Suprapubic skin (tissue), 4 donors: ENCODE measurements around the gene MYBPC1. TPM values are rescaled to one million over a fixed set of nuclear protein-coding genes. Genes with fewer than 3 reads are reported as not detected.

Experiments used
- DNase-seq, 2 donors: peaks; one replicate each; pipeline ENCODE4 v3.0.0-alpha.2; 2019; ENCODE audit warnings: low spot score in 2 of 2
- H3K27ac ChIP-seq: fragments of 200-600 bp; sonication (generic); one replicate; pipeline ENCODE4 v1.5.1; 2019
- H3K27me3 ChIP-seq: fragments of 200-600 bp; sonication (generic); one replicate; pipeline ENCODE4 v1.5.1; 2019
- H3K36me3 ChIP-seq: fragments of 200-600 bp; sonication (generic); one replicate; pipeline ENCODE4 v1.5.1; 2019
- H3K4me1 ChIP-seq: fragments of 200-600 bp; sonication (generic); one replicate; pipeline ENCODE4 v1.5.1; 2019
- H3K4me3 ChIP-seq: fragments of 200-600 bp; sonication (generic); one replicate; pipeline ENCODE4 v1.5.1; 2019; ENCODE audit warnings: mild to moderate bottlenecking
- H3K9me3 ChIP-seq: fragments of 200-600 bp; sonication (generic); one replicate; pipeline ENCODE4 v1.5.1; 2019
- EP300 ChIP-seq: sonication (generic); formaldehyde crosslinking; IDR thresholded peaks from one replicate; pipeline ENCODE4 v1.6.1; 2017; ENCODE audit warnings: antibody characterized with exemption
- POLR2A ChIP-seq, 2 donors: fragments of 450-650 bp; IDR thresholded peaks; one replicate each; pipeline ENCODE4 v1.6.1; 2017; ENCODE audit warnings: antibody characterized with exemption in 2 of 2, mild to moderate bottlenecking in 2 of 2, moderate library complexity in 2 of 2
- POLR2AphosphoS5 ChIP-seq, 3 donors: sonication (generic); formaldehyde crosslinking; IDR thresholded peaks; one replicate each; pipeline ENCODE4 v1.6.1; 2017; ENCODE audit warnings: antibody characterized with exemption in 3 of 3
- WGBS: methylation state at CpG from one replicate; pipeline ENCODE4 v1.1.5; 2018; 5-methylcytosine and 5-hydroxymethylcytosine counted together
- total RNA-seq, 4 donors: library from RNA; depleted of rRNA; stranded (reverse); fragments of >200 nt; gene quantifications; one replicate each; pipeline ENCODE4 v1.1.0, GENCODE V29; 2016
- TF ChIP-seq, protein P1 (sequence below), 2 donors: fragments of 200-600 bp in 1 of 2; fragments of 450-650 bp in 1 of 2; sonication (generic) in 1 of 2; IDR thresholded peaks; one replicate each; pipeline ENCODE4 v1.5.1; 2016 to 2019; ENCODE audit warnings: antibody characterized with exemption in 2 of 2, mild to moderate bottlenecking in 1 of 2, moderate library complexity in 1 of 2

MYBPC1 gene
- total RNA-seq, 4 donors from 2014 or later = 2.1 to 11.9 (median 7.0) TPM

DNA sequence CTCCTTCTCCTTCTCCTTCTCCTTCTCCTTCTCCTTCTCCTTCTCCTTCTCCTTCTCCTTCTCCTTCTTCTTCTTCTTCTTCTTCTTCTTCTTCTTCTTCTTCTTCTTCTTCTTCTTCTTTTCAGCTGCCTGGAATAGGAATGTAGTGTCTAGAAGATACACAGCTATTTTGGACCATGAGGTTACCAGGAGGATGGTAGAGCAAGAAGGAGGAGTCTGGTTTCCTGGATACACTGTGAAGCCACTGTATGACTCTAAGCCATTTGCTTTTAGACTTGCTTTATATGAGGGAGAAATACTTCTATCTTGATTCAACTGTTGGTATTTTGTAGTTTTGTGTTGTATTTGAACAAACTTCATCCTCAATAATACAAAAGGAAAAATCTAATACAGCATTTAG lies 3.0 kb upstream of the MYBPC1 start:
- H3K36me3 ChIP-seq = no peaks in the 10 kb centered on the region
- H3K9me3 ChIP-seq = no peaks in the 10 kb centered on the region
- no peak overlapping the region for H3K27ac ChIP-seq
- no peaks in the 10 kb centered on the region for H3K27me3 ChIP-seq
- no peak for TF ChIP-seq POLR2A (IDR thresholded peaks at IDR 0.05)
- no peak for TF ChIP-seq POLR2AphosphoS5 (IDR thresholded peaks at IDR 0.05)
- TF ChIP-seq, protein P1, sequence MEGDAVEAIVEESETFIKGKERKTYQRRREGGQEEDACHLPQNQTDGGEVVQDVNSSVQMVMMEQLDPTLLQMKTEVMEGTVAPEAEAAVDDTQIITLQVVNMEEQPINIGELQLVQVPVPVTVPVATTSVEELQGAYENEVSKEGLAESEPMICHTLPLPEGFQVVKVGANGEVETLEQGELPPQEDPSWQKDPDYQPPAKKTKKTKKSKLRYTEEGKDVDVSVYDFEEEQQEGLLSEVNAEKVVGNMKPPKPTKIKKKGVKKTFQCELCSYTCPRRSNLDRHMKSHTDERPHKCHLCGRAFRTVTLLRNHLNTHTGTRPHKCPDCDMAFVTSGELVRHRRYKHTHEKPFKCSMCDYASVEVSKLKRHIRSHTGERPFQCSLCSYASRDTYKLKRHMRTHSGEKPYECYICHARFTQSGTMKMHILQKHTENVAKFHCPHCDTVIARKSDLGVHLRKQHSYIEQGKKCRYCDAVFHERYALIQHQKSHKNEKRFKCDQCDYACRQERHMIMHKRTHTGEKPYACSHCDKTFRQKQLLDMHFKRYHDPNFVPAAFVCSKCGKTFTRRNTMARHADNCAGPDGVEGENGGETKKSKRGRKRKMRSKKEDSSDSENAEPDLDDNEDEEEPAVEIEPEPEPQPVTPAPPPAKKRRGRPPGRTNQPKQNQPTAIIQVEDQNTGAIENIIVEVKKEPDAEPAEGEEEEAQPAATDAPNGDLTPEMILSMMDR (IDR thresholded peaks at IDR 0.05) = no peak
- TF ChIP-seq EP300 = no peak
- DNase-seq = no peak
- no peaks in the 10 kb centered on the region for H3K4me1 ChIP-seq
- H3K4me3 ChIP-seq = no peak overlapping the region

DNA sequence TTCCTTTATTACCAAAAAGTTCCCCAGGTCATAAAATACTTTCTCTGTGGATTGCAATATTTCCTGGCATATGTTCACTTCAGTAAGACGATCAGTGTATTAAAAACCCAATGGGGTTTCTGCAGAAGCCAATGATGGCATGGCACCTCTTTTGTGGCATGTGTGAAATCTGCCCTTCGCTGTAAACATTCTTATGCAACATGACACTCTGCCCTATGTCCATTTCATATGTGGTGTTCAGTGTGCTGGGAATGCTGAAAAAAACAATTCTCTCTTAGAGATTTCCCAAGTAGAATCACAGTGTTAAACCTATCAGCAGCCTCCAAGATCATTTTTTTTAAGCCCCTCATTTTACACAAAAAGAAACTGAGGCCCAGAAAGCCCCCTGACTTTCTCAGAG lies 2.3 kb upstream of the MYBPC1 start:
- no peaks in the 10 kb centered on the region for H3K36me3 ChIP-seq
- H3K27me3 ChIP-seq = no peaks in the 10 kb centered on the region
- no peaks in the 10 kb centered on the region for H3K9me3 ChIP-seq
- H3K4me1 ChIP-seq = no peaks in the 10 kb centered on the region
- WGBS = 57% methylated on average over 2 of the region's 2 CpGs
- TF ChIP-seq, protein P1 (IDR thresholded peaks at IDR 0.05) = no peak
- TF ChIP-seq POLR2A (IDR thresholded peaks at IDR 0.05) (no peak), EP300 (no peak), POLR2AphosphoS5 (IDR thresholded peaks at IDR 0.05) (no peak)
- H3K27ac ChIP-seq = no peak overlapping the region
- no peak overlapping the region for H3K4me3 ChIP-seq
- DNase-seq = no peak

DNA sequence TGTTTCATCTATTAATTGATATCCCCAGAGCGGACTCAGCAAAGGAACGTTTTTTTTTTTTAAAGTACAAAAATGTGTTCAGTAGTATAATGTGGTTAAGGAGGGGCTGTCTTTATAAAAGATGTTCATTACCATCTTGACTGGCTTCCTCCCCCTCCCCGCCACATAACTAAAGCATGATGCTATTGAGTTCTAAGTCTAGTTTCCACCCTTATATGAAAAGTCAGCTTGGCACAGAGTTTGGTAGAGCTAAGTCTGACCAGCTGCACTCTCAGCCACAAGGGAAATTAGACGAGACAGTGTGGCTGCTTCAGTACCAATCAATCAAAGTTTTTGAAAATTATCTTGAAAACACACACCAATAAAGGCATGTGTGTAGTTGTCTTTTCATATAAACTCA lies 1.9 kb upstream of the MYBPC1 start:
- Histone ChIP-seq H3K4me1 (no peaks in the 10 kb centered on the region), H3K4me3 (no peak overlapping the region), H3K9me3 (no peaks in the 10 kb centered on the region), H3K36me3 (no peaks in the 10 kb centered on the region), H3K27me3 (no peaks in the 10 kb centered on the region), H3K27ac (no peak overlapping the region)
- DNase-seq = no peak
- TF ChIP-seq EP300 = no peak
- TF ChIP-seq POLR2A (IDR thresholded peaks at IDR 0.05) = no peak
- no peak for TF ChIP-seq POLR2AphosphoS5 (IDR thresholded peaks at IDR 0.05)
- TF ChIP-seq, protein P1 (IDR thresholded peaks at IDR 0.05) = no peak
- WGBS = 54% methylated on average over 4 of the region's 4 CpGs

DNA sequence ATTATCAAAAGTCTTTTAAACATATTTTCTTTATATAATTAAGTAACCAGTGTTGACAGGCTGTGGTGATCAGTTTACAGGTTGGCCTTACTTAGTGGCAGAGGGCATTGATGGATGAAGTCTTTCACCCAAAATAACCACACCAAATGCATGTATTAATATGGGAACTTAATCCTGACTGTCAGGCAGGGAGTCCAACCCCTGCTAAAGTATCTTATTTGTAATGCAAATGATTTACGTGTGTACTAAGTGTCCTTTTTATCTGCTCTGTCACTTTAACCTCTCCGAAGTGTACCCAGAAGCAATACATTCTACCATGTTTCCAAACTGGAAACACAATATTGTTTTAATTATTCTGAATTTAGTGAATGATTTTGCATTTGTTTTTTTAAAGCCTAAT lies 1.4 kb downstream of the MYBPC1 start:
- Histone ChIP-seq H3K27me3 (no peaks in the 10 kb centered on the region), H3K4me1 (no peaks in the 10 kb centered on the region), H3K36me3 (no peaks in the 10 kb centered on the region), H3K27ac (no peak overlapping the region), H3K4me3 (no peak overlapping the region), H3K9me3 (no peaks in the 10 kb centered on the region)
- TF ChIP-seq, protein P1 (IDR thresholded peaks at IDR 0.05) = no peak
- TF ChIP-seq POLR2AphosphoS5 (IDR thresholded peaks at IDR 0.05) (no peak), EP300 (no peak), POLR2A (IDR thresholded peaks at IDR 0.05) (no peak)
- 82% methylated on average over 2 of the region's 2 CpGs for WGBS
- no peak for DNase-seq

DNA sequence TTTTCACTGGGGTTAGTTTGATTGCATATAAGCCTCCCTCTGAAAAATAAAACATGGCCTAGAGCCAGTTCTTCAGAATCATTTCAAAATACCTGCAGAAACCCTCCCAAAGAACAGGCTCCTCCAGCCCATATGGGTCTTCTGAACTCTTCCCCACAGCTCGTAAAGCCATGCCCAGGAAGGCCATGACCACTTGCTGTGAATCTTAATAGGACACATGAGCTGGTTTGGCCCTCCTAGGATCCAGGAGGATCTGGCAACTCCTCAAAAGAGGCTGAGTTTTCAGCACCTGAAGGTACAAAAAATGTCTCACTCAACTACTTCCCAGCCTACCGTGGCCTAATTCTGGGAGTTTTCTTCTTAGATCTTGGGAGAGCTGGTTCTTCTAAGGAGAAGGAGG lies 2.4 kb downstream of the MYBPC1 start:
- no peak overlapping the region for H3K27ac ChIP-seq
- H3K27me3 ChIP-seq = no peaks in the 10 kb centered on the region
- 78% methylated on average over 2 of the region's 2 CpGs for WGBS
- no peaks in the 10 kb centered on the region for H3K9me3 ChIP-seq
- no peak for DNase-seq
- no peaks in the 10 kb centered on the region for H3K36me3 ChIP-seq
- TF ChIP-seq, protein P1 (IDR thresholded peaks at IDR 0.05) = no peak
- no peak for TF ChIP-seq EP300
- no peak for TF ChIP-seq POLR2AphosphoS5 (IDR thresholded peaks at IDR 0.05)
- TF ChIP-seq POLR2A (IDR thresholded peaks at IDR 0.05) = no peak
- no peaks in the 10 kb centered on the region for H3K4me1 ChIP-seq
- H3K4me3 ChIP-seq = no peak overlapping the region
